ENCODE results near the gene GCN1. TPM values are rescaled to one million over a fixed set of nuclear protein-coding genes. Genes with fewer than 3 reads are reported as not detected.
"Not testable (repeated sequence)": the region's sequence is repeated elsewhere in the genome, so short reads cannot be mapped to it uniquely, and the experiment has no call there.

The GCN1 gene
- total RNA-seq, 6 donors from 2014 or later = 48.1 to 140 (median 69.6) TPM

DNA sequence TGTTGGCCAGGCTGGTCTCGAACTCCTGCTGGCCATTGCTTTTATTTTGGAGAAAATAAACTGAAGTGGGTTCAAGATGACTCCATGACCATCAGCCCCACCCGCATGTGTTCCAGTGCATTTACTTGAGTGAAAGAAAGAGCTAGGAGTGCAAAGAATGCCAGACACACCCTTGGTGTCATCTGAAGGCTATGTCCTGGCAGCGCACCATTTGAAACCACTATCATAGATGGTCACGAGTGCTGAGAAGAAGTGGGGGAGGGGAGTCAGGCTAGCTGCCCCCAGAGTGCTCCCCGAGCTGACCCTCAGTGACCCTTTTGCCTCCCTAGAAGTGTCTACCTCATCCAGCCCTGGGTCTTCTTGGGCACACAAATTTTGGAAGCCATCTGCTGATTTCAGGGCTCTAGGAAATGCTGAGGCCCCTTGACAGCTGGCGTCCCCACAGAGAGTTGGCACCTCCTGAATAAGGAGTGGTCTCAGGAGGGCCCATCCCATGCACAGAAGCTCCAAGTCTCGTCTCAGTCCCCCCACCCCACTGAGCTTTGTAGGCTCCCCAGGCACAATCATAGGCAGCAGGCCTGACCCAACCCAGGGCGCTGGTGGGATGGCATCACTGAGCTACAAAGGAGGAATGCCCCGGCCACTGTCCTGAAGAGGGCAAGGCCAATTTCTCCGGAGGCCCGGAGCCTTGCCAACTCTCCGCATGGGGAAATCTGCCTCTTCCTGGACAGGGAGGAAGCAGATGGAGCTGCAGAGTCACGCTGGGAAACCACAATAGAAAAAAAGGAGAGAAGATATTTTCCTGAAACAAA lies 43.1 kb upstream of the GCN1 start:
- 35 to 38% methylated on average over 12 to 13 of the region's 13 CpGs for WGBS, 2 donors
- H3K36me3 ChIP-seq = no peaks in the 10 kb centered on the region
- DNase-seq = peak in 1 of 2 donors; percentile 79
- peak overlapping the region; percentile 87 to 93 (median 92) for H3K27ac ChIP-seq
- no peaks in the 10 kb centered on the region for H3K9me3 ChIP-seq
- peaks cover 95 to 100% (median 97%) of the 10 kb centered on the region in 4 donors for H3K4me1 ChIP-seq
- H3K27me3 ChIP-seq = no peaks in the 10 kb centered on the region
- ATAC-seq (ENCODE audit: low FRiP score in 2 of 2) = peak; percentile 37 to 46
- peak overlapping the region in 1 of 4 donors; percentile 10 for H3K4me3 ChIP-seq
- TF ChIP-seq, protein P1, sequence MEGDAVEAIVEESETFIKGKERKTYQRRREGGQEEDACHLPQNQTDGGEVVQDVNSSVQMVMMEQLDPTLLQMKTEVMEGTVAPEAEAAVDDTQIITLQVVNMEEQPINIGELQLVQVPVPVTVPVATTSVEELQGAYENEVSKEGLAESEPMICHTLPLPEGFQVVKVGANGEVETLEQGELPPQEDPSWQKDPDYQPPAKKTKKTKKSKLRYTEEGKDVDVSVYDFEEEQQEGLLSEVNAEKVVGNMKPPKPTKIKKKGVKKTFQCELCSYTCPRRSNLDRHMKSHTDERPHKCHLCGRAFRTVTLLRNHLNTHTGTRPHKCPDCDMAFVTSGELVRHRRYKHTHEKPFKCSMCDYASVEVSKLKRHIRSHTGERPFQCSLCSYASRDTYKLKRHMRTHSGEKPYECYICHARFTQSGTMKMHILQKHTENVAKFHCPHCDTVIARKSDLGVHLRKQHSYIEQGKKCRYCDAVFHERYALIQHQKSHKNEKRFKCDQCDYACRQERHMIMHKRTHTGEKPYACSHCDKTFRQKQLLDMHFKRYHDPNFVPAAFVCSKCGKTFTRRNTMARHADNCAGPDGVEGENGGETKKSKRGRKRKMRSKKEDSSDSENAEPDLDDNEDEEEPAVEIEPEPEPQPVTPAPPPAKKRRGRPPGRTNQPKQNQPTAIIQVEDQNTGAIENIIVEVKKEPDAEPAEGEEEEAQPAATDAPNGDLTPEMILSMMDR (IDR thresholded peaks at IDR 0.05) = no peak
- TF ChIP-seq POLR2AphosphoS5 (IDR thresholded peaks at IDR 0.05) (peak; percentile 47 to 51), EP300 (IDR thresholded peaks at IDR 0.05) (peak in 1 of 4 donors; percentile 73)

DNA sequence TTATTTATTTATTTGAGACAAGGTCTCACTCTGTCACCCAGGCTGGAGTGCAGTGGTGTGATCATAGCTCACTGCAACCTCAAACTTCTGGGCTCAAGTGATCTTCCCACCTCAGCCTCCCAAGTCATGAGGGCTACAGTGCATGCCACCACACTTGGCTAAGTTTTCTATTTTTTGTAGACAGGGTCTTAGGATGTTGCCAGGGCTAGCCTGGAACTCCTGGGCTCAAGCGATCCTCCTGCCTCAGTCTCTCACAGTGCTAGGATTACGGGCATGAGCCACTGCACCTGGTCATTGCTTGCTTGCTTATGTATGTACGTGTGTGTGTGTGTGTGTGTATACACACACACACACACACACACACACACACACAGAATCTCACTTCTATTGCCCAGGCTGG lies 42.3 kb upstream of the GCN1 start:
- WGBS, 2 donors = 93 to 94% methylated on average over 3 of the region's 3 CpGs
- H3K36me3 ChIP-seq; H3K27me3 ChIP-seq; H3K4me3 ChIP-seq; ATAC-seq (ENCODE audit: low FRiP score in 2 of 2); DNase-seq; H3K9me3 ChIP-seq: not testable (repeated sequence)
- Histone ChIP-seq H3K27ac (peak overlapping the region; percentile 87 to 93 (median 92)), H3K4me1 (peaks cover 98 to 100% (median 100%) of the 10 kb centered on the region in 4 donors)

DNA sequence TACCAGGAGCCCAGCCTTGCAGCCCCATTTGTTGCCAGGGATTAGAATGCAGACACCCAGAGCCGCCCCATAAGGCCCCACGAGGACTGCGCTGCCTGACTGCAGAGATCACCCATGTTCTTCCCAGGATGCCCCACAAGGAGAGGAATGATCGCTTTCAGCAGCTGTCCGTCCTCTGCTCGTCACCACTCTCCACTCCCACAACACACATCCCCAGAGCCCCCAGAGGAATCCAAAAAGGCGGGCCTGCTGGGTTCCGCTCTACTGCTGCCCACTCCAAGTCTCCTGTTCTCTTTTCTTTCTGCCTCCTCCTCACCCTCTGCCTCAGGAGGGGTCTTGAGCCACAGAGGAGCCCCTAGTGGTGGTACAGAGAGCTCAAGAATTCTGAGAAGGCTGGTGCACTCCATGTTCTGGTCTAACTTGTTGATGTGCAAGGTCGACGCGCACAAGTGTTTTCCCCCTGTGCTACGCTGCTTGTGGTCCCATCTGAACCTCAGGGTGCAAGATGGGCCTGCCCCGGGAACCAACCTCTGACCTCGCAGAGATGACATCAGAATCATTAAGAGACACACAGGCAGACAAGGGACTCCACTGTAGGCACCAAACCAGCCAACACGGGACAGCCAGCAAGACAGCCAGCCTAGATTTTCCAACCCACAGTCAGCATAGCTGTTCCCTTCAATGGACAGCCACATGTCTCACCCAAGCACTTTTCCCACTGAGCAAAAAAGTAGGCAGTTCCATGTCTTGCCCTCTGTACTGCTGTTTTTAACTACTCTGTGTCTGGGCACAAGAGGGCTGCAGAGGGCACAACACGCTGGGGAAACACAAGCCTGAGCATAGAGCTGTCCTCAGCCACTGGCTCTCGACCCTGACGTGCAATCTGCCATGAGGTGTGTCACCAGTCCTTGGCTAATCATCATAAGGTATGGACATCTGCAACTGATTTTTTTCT lies 41.1 kb upstream of the GCN1 start:
- peaks cover 98 to 100% (median 100%) of the 10 kb centered on the region in 4 donors for H3K4me1 ChIP-seq
- H3K4me3 ChIP-seq = no peak overlapping the region
- H3K36me3 ChIP-seq = no peaks in the 10 kb centered on the region
- DNase-seq = no peak
- H3K9me3 ChIP-seq = no peaks in the 10 kb centered on the region
- no peak for ATAC-seq (ENCODE audit: low FRiP score in 2 of 2)
- no peaks in the 10 kb centered on the region for H3K27me3 ChIP-seq
- TF ChIP-seq EP300 (IDR thresholded peaks at IDR 0.05) (no peak), POLR2A (IDR thresholded peaks at IDR 0.05) (no peak), POLR2AphosphoS5 (IDR thresholded peaks at IDR 0.05) (no peak)
- TF ChIP-seq, protein P1 (IDR thresholded peaks at IDR 0.05) = no peak
- H3K27ac ChIP-seq = peak overlapping the region; percentile 87 to 93 (median 92)
- WGBS, 2 donors = 71 to 78% methylated on average over 17 of the region's 18 CpGs

DNA sequence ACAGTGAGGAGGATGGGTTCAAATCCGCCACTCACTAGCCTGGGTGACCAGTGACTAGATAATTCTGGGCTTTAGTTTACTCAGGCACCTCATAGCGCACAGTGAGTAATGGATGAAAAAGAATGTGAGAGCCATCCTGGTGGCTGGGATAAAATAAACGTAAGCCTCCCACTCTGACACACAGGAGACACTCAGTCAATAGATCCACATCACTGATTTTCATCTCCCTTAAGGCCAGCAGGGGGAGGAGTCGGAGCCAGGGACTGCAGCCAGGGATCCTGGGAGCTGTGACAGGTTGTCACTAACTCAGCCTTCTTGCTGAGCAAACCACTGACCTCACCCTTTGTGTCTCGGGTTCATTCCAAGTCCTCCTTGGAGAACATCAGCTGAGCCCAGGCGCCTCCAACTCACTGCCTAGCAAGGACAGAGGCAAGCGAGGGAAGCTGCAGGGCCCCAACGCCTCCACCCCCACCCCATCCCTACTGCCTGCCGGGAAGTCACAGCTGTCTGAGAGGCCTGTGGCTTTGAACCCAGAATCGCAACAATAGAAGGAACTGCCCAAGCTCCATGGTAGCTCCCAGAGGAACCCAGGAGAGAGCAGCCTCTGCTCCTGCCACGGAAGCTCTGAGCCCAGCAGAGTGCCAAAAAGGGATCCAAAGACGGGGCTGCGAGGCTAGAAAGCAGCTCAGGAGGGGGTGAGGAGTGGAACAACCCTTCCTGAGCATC lies 40.3 kb upstream of the GCN1 start:
- no peak overlapping the region for H3K4me3 ChIP-seq
- H3K27ac ChIP-seq = peak overlapping the region; percentile 87 to 93 (median 92)
- peak; percentile 81 to 83 for ATAC-seq (ENCODE audit: low FRiP score in 2 of 2)
- WGBS, 2 donors = 27 to 34% methylated on average over 7 to 13 of the region's 13 CpGs
- TF ChIP-seq POLR2A (IDR thresholded peaks at IDR 0.05) = peak in 1 of 4 donors; percentile 54
- TF ChIP-seq, protein P1 (IDR thresholded peaks at IDR 0.05) = peak in 5 of 6 experiments; percentile 22 to 65 (median 52)
- TF ChIP-seq POLR2AphosphoS5 (IDR thresholded peaks at IDR 0.05) = peak; percentile 80 to 82
- TF ChIP-seq EP300 (IDR thresholded peaks at IDR 0.05) = peak in 1 of 4 donors; percentile 34
- peaks cover 98 to 100% (median 100%) of the 10 kb centered on the region in 4 donors for H3K4me1 ChIP-seq
- H3K9me3 ChIP-seq = no peaks in the 10 kb centered on the region
- peak; percentile 62 to 89 for DNase-seq
- no peaks in the 10 kb centered on the region for H3K27me3 ChIP-seq
- no peaks in the 10 kb centered on the region for H3K36me3 ChIP-seq

All from upper lobe of left lung (tissue), 6 donors.